Mononuclear cell (primary cell): ENCODE measurements around the gene RNFT2. TPM values are rescaled to one million over a fixed set of nuclear protein-coding genes. Genes with fewer than 3 reads are reported as not detected.
"Not testable (repeated sequence)": the region's sequence is repeated elsewhere in the genome, so short reads cannot be mapped to it uniquely, and the experiment has no call there.

Experiments
- H3K27me3 ChIP-seq: 2 replicates; pipeline ENCODE4 v1.6.0; 2011; ENCODE audit warnings: low read length, control low read depth; ENCODE audit not compliant: insufficient read depth
- H3K4me1 ChIP-seq: 2 replicates; pipeline ENCODE4 v1.5.1; 2011; ENCODE audit warnings: mild to moderate bottlenecking, low read length, control low read depth; ENCODE audit not compliant: insufficient read depth
- H3K4me3 ChIP-seq: 2 replicates; pipeline ENCODE4 v1.5.1; 2011; ENCODE audit warnings: mild to moderate bottlenecking, low read length, moderate library complexity
- H3K9me3 ChIP-seq: 2 replicates; pipeline ENCODE4 v1.5.1; 2011; ENCODE audit warnings: low read depth, mild to moderate bottlenecking, control low read depth, low read length
- total RNA-seq: library from RNA; depleted of rRNA; stranded (reverse); fragments of >200 nt; gene quantifications from one replicate; pipeline ENCODE4 v1.2.3, GENCODE V29; 2012

The RNFT2 gene
- total RNA-seq, 1 donor, result 3.4 TPM

DNA sequence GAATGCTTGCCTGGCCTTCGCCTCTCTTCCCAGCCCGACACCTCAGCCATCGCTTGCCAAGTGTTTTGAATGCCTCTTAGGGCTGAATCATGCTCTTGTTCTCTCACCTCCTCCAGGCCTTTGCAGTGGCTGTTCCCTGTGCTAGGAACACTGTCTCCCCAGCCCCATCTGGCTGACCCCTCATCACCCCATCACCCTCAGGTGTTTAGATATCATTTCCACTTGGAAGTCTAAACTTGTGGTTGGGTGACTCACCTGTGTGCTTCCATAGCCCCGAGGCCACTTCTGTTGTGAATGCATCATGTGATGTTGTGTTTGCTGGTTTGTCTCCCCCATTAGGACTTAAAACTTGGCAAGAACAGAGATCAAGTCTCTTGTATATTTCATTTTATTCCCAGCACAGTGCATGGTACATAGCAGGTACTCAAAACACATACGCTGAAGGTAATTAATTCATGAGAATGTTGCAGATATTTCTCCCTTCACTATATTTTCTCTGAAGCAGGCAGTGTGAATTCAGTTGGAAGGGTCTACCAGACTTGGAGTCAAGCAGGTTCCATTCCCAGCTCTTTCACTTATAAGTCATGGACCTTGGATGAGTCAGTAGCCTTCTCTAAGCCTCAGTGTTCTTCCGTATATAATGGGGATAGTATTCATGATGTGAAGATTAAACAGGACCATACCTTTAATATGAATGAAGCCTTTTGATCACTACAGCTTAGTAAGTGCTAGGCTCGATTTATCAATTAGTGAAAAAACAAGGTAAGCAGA lies 75.3 kb downstream of the RNFT2 start:
- H3K27me3 ChIP-seq, result no peaks in the 10 kb centered on the region
- H3K4me3 ChIP-seq, result no peak overlapping the region
- no peaks in the 10 kb centered on the region for H3K9me3 ChIP-seq
- peaks cover 7% of the 10 kb centered on the region for H3K4me1 ChIP-seq

DNA sequence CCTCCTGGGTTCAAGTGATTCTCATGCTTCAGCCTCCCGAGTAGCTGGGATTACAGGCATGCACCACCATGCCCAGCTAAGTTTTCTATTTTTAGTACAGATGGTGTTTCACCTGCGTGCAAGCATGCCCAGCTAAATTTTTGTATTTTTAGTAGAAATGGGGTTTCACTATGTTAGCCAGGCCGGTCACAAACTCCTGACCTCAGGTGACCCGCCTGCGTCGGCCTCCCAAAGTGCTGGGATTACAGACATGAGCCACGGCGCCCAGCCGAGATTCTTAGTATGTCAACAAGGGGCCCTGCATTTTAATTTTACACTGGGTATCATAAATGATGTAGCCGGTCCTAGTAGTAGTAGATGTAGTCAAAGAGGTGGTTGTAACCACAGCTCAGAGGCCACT lies 76.7 kb downstream of the RNFT2 start:
- H3K4me3 ChIP-seq, H3K27me3 ChIP-seq, H3K9me3 ChIP-seq: not testable (repeated sequence)
- H3K4me1 ChIP-seq, result peaks cover 13% of the 10 kb centered on the region

DNA sequence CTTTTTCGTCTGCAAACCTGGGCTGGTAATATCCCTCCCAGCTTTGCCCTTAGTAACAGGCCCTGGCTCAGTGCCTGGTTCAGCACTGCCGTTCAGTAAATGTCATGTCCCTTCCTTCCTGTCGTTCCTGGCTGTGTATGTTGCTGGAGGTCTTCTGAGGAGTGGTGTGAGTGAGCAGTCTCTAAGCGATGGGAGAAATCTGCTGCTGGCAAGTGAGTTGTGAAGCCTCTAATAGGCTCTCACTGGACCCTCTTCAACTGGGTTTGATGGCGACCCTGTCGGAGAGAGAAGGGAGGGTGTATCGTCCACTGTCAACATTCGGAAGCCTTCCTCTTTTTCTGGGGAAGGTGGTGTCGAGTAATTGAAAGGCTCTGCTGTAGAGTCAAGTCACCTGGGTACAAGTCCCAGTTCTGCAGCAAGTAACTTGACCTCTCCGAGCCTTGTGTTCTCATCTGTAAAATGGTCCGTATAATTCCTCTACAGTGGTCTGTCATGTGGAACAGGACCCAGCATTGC lies 80.3 kb downstream of the RNFT2 start:
- H3K4me3 ChIP-seq, result peak overlapping the region; percentile 92
- H3K9me3 ChIP-seq, result no peaks in the 10 kb centered on the region
- H3K27me3 ChIP-seq, result no peaks in the 10 kb centered on the region
- H3K4me1 ChIP-seq, result peaks cover 13% of the 10 kb centered on the region

DNA sequence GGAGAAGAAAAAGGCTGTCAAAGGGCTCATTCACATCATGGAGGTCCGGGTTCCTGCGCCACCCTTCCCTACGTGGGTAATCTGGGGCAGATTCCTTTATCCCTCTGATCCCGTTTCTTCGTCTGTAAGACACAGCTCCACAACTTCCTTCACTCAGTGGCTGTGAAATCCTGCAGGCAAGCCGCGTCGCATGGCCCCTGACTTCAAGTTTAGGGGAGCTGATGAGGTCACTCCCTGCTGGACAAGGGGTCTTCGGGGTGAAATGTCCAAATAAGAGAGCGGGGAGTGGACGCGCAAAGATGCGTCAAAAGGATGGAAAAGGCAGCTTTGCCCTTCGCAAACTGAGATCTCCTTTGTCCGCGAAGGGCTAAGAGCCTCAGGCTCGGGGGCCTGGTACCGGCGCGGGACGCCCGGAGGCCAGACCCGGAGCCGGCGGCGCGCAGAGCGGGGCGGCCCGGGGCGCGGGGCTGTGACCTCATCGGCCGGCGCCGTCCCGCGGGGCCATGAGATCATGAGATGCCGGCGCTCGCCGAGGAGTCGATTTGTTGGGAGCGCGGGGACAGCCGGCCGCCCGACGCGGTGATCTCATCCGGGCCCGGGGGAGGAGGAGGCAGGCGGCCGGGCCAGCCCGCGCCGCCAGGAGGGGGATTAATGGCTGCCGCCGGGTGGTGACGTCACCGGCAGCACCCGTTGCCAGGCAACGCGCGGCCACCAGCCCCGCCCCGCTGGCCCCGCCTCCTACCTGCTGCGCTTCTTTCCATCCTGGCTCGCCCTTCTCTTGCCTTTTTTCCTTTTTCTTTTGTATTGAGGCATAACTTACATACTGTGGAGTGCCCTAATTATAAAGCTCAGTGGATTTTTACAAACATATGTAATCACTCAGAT lies 81.1 kb downstream of the RNFT2 start:
- peak overlapping the region; percentile 92 for H3K4me3 ChIP-seq
- H3K9me3 ChIP-seq, result no peaks in the 10 kb centered on the region
- H3K4me1 ChIP-seq, result peaks cover 13% of the 10 kb centered on the region
- H3K27me3 ChIP-seq, result no peaks in the 10 kb centered on the region

DNA sequence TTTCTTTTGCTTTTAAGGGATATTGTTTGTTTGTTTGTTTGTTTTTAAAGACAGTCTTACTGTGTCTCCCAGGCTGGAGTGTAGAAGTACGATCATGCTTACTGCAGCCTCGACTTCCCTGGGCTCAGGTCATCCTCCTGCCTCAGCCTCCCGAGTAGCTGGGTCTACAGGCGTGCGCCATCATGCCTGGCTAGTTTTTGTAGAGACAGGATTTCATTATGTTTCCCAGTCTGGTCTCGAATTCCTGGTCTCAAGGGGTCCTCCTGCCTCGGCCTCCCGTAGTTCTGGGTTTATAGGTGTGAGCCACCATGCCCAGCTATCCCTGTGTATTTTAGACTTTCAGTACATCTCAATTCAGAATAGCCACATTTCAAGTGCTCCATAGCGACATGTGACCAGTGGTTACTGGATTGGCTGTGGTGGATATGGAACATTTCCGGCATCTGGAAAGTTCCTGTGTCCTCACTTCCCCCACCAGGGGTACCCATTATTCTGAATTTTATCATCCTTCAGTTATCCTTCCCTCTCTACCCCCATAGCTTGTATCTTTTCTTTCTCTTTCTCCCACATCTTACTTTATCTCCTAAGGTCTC lies 82.0 kb downstream of the RNFT2 start:
- Histone ChIP-seq H3K27me3 (no peaks in the 10 kb centered on the region), H3K4me3 (no peak overlapping the region), H3K4me1 (peaks cover 13% of the 10 kb centered on the region), H3K9me3 (no peaks in the 10 kb centered on the region)

DNA sequence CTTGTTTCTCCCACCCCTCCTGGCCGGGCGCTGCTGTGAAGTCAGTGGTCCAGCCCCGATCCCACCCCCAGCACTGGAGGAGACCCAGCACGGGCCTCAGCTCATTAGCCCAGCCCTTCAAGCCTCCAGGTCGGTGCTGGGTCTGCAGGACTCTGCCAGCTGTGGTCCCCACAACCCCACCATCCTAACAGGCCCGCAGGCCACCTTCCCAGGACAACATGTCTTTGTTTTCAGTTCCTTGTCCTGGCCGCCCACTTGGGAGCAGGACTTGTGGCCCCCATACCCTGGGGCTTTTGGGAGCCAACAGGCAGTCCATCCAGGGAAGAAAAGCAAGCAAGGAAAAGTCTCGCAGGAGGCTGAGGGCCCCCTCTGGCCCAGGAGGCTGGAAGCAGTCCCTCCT lies 83.2 kb downstream of the RNFT2 start:
- Histone ChIP-seq H3K4me3 (no peak overlapping the region), H3K4me1 (peaks cover 13% of the 10 kb centered on the region), H3K27me3 (no peaks in the 10 kb centered on the region), H3K9me3 (no peaks in the 10 kb centered on the region)

DNA sequence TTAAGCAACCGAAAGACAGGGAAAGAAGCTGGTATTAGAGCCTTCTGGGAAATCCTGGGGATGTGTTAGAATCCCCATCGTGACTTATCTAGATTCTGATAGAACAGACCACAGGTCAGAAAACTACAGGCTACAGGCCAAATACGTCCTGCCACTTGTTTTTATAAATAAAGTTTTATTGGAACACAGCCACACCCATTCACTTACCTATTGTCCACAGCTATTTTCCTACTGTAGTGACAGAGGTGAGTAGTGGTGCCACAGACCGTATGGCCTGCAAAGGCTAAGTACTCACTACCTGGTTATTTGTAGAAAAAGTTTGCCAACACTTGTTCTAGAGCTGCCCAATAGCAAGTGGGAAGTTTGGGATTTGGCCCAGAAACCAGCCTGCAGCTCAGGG lies 89.3 kb downstream of the RNFT2 start:
- no peaks in the 10 kb centered on the region for H3K27me3 ChIP-seq
- H3K4me1 ChIP-seq, result no peaks in the 10 kb centered on the region
- no peaks in the 10 kb centered on the region for H3K9me3 ChIP-seq
- H3K4me3 ChIP-seq, result no peak overlapping the region

DNA sequence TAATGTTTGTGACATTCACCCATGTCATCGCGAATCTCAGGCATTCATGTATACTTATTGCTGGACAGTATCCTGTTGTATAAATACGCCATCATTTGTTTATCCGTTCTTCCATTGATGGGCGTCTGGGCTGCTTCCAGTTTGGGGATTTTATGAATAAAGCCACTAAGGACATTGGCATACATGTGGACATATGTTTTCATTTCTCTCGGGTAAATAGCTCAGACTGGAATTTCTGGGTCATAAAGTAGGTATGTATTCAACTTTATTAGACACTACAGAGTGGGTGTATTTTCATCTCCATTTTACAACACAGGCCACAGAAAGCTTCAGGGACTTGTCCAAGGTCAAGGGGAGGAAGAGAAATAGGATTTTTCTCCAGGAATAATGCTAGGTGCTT lies 94.2 kb downstream of the RNFT2 start:
- Histone ChIP-seq H3K9me3 (no peaks in the 10 kb centered on the region), H3K27me3 (no peaks in the 10 kb centered on the region), H3K4me1 (no peaks in the 10 kb centered on the region), H3K4me3 (no peak overlapping the region)

DNA sequence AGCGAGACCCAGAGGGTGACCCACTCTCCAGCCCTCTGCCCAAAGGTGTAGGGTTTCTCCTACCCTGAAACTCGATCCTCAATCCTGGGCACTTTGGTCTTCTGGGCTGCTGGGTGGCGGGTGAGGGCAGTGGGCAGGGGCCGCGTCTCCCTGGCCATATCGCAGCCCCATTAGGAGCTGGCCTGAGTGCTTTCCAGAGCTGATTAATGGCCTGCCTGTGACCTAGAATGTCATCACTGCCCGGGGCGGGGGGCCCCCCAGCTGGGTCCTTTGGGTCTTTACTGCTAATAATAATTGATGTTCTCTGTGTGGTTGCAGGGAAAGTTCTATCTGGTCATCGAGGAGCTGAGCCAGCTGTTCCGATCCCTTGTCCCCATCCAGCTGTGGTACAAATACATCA lies 95.4 kb downstream of the RNFT2 start:
- Histone ChIP-seq H3K9me3 (no peaks in the 10 kb centered on the region), H3K4me3 (no peak overlapping the region), H3K27me3 (no peaks in the 10 kb centered on the region), H3K4me1 (no peaks in the 10 kb centered on the region)

DNA sequence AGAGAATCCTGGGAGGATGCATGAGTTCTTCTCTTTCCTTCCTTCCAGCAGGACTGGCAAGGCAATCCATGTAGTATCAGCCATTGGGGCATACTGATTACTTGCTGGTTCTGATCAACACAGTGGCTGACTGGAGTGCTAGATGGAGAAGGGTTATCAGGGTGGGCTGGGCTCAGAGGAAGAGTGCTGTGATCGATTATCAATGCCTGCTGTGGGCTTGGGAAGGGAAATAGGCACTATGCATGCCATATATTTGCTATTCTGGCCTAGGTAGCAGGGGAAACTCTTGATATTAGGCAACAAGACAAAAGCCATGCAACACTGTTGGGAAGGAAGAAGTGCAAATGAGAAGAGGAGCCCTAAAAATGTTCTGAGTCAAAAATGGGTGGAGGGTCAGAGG lies 97.4 kb downstream of the RNFT2 start:
- Histone ChIP-seq H3K9me3 (no peaks in the 10 kb centered on the region), H3K4me3 (no peak overlapping the region), H3K27me3 (no peaks in the 10 kb centered on the region), H3K4me1 (no peaks in the 10 kb centered on the region)

DNA sequence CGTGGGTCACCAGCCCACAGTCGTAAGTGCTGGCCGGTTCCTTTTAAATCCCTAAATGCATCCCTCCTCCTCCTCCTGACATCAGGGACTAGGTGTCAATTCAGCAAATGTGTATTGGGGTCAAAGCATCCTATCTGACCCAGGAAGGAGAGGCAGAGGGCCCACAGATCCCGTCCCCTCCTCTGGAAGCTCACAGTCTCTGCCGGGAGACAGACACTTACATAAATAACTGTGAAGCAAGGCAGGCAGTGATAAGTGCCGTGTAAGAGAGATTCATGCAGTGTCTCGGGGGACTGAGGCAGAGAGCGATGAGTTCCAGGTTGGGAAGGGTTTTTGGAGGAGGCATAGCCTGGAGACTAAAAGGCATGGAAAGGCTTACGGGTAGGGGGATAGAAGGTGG lies 99.0 kb downstream of the RNFT2 start:
- H3K27me3 ChIP-seq, result no peaks in the 10 kb centered on the region
- H3K4me1 ChIP-seq, result no peaks in the 10 kb centered on the region
- H3K9me3 ChIP-seq, result no peaks in the 10 kb centered on the region
- H3K4me3 ChIP-seq, result no peak overlapping the region

DNA sequence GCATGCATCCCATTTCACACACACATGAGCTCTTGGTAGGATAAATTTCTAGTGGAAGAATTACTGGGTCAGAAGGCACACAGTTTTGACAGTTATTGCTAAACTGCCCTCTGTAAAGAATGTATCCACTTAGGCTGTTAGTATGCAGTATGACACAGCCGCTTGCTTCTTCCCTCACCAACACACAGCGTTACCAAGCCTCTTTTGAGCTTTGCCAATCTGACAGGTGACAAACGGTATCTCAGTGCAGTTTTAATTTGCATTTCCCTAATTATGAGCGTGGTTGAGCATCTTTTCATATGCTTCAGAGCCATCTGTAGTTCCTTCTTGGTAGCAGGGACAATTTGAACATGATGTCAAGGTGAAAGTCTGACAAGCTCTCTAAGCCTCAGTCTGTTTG lies 100.2 kb downstream of the RNFT2 start:
- Histone ChIP-seq H3K9me3 (no peaks in the 10 kb centered on the region), H3K27me3 (no peaks in the 10 kb centered on the region), H3K4me1 (no peaks in the 10 kb centered on the region), H3K4me3 (no peak overlapping the region)

DNA sequence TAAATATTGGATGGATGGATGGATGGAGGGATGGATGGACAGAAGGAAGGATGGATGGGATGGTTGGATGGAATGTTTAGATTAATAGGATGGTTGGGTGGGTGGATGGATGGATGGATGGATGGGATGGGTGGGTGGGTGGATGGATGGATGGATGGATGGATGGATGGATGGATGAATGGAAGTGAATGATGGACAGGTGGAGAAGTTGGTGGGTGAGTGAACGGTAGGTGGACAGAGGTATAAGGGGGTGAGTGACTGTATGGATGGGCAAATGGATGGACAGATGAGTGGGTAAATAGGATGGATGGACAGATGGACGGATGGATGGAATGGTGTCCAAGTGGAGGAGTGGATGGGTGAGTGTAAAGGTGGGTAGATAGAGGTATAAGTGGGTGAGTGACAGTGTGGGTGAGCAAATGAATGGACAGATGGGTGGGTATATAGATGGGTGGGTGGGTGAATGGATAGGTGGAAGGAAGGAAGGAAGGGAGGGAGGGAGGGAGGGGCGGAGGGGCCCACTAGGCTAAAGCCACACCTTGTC lies 101.2 kb downstream of the RNFT2 start:
- Histone ChIP-seq H3K9me3 (no peaks in the 10 kb centered on the region), H3K4me1 (no peaks in the 10 kb centered on the region), H3K4me3 (no peak overlapping the region), H3K27me3 (no peaks in the 10 kb centered on the region)

DNA sequence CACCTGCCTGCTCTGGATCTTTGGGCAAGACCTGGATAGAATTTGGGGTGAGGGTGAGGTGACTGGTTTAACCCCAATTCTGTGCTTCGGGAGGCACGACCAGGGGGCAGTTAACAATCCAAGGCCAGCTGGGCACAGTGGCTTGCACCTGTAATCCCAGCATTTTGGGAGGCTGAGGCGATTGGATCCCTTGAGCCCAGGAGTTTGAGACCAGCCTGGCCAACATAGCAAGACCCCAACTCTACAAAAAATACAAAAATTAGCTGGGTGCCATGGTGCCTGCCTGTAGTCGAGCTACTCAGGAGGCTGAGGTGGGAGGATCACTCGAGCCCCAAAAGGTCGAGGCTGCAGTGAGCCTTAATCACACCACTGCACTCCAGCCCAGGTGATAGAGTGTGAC lies 105.0 kb downstream of the RNFT2 start:
- H3K4me3 ChIP-seq, result no peak overlapping the region
- no peaks in the 10 kb centered on the region for H3K9me3 ChIP-seq
- no peaks in the 10 kb centered on the region for H3K27me3 ChIP-seq
- H3K4me1 ChIP-seq, result no peaks in the 10 kb centered on the region

DNA sequence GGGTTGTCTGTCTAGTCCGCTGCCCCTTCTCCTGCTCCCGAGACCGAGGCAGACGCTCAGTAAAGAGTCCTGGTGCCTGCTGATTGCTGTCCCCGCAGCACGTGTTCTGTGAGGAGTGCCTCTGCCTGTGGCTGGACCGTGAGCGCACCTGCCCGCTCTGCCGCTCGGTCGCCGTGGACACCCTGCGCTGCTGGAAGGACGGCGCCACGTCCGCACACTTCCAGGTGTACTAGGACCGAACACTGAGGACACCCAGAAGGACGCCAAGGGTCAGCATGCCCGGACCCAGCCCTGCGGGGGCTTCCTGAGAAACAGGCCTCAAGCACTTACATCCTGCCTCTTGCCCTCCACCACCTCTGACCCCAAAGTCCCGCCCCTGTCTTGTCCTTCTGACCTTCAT lies 111.1 kb downstream of the RNFT2 start:
- H3K4me1 ChIP-seq, result no peaks in the 10 kb centered on the region
- H3K4me3 ChIP-seq, result no peak overlapping the region
- no peaks in the 10 kb centered on the region for H3K27me3 ChIP-seq
- no peaks in the 10 kb centered on the region for H3K9me3 ChIP-seq
